ENCODE results near the gene COQ10A. TPM values are rescaled to one million over a fixed set of nuclear protein-coding genes. Genes with fewer than 3 reads are reported as not detected.
"Not testable (repeated sequence)": the region's sequence is repeated elsewhere in the genome, so short reads cannot be mapped to it uniquely, and the experiment has no call there.

The COQ10A gene
- total RNA-seq, 1 experiment from 2014 or later, result 6.9 TPM

- TF ChIP-seq CTCF (conservative IDR thresholded peaks at IDR 0.05), result no peak
- TF ChIP-seq EZH2 (IDR thresholded peaks at IDR 0.05; ENCODE audit: low read depth), result no peak
- Histone ChIP-seq H4K20me1 (ENCODE audit: insufficient read depth) (peaks cover 4% of the 10 kb centered on the region; the same call in 1 of the 2 replicates), H3K36me3 (ENCODE audit: low read depth) (peaks cover 34% of the 10 kb centered on the region), H3K4me1 (replicated peaks; ENCODE audit: insufficient read depth) (no peaks in the 10 kb centered on the region), H2AFZ (no peak overlapping the region), H3K4me3 (no peak overlapping the region), H3K27ac (no peak overlapping the region), H3K9me2 (ENCODE audit: insufficient read depth) (no peaks in the 10 kb centered on the region), H3F3A (ENCODE audit: insufficient read depth, low read depth) (peaks cover 10% of the 10 kb centered on the region; the same call in 1 of the 2 replicates), H3K9me3 (ENCODE audit: insufficient read depth, low read depth) (no peaks in the 10 kb centered on the region), H3K79me2 (ENCODE audit: low read depth) (no peaks in the 10 kb centered on the region), H3K4me2 (no peak overlapping the region), H3K27me3 (ENCODE audit: insufficient read depth, low read depth) (no peaks in the 10 kb centered on the region)
- DNase-seq, result no peak
- POLR2A ChIA-PET (ENCODE audit: unreplicated experiment), result no interaction called here
- intact Hi-C loops (cut with micrococcal nuclease; ENCODE audit: unreplicated experiment), result no loop called here
- CTCF ChIA-PET, result no interaction called here
- BruUV-seq (replicated peaks), result no TSS peak
These were observed 15.3 kb downstream of the COQ10A start for GRCh38 chr12:56282030-56282429.

GRCh38 chr12:56282579-56282978, 15.8 kb downstream of the COQ10A start:
- ChIA-PET POLR2A (ENCODE audit: unreplicated experiment) (no interaction called here), CTCF (no interaction called here)
- no TSS peak for BruUV-seq (replicated peaks)
- intact Hi-C loops (cut with micrococcal nuclease; ENCODE audit: unreplicated experiment), result no loop called here
- peaks cover 34% of the 10 kb centered on the region for H3K36me3 ChIP-seq (ENCODE audit: low read depth)
- no peak overlapping the region for H3K4me2 ChIP-seq
- TF ChIP-seq EZH2 (IDR thresholded peaks at IDR 0.05; ENCODE audit: low read depth) (no peak), CTCF (conservative IDR thresholded peaks at IDR 0.05) (no peak)
- no peak overlapping the region for H3K27ac ChIP-seq
- DNase-seq, result no peak
- H4K20me1 ChIP-seq (ENCODE audit: insufficient read depth), result peaks cover 4% of the 10 kb centered on the region; the same call in 1 of the 2 replicates
- H3K4me3 ChIP-seq, result no peak overlapping the region
- H3F3A ChIP-seq (ENCODE audit: insufficient read depth, low read depth), result peaks cover 10% of the 10 kb centered on the region; the same call in 1 of the 2 replicates
- H3K79me2 ChIP-seq (ENCODE audit: low read depth), result peaks cover under 1% of the 10 kb centered on the region; the same call in 1 of the 2 replicates
- no peaks in the 10 kb centered on the region for H3K9me3 ChIP-seq (ENCODE audit: insufficient read depth, low read depth)
- H3K9me2 ChIP-seq (ENCODE audit: insufficient read depth), result no peaks in the 10 kb centered on the region
- no peaks in the 10 kb centered on the region for H3K27me3 ChIP-seq (ENCODE audit: insufficient read depth, low read depth)
- no peak overlapping the region for H2AFZ ChIP-seq
- no peaks in the 10 kb centered on the region for H3K4me1 ChIP-seq (replicated peaks; ENCODE audit: insufficient read depth)

GRCh38 chr12:56284263-56284662, 17.5 kb downstream of the COQ10A start:
- POLR2A ChIA-PET (ENCODE audit: unreplicated experiment); H3K4me1 ChIP-seq (replicated peaks; ENCODE audit: insufficient read depth); DNase-seq; H3K9me3 ChIP-seq (ENCODE audit: insufficient read depth, low read depth); H3K27me3 ChIP-seq (ENCODE audit: insufficient read depth, low read depth); H3K27ac ChIP-seq; H3K9me2 ChIP-seq (ENCODE audit: insufficient read depth); H4K20me1 ChIP-seq (ENCODE audit: insufficient read depth); H3K4me2 ChIP-seq; H3K4me3 ChIP-seq; CTCF ChIA-PET; intact Hi-C loops (cut with micrococcal nuclease; ENCODE audit: unreplicated experiment); H2AFZ ChIP-seq; BruUV-seq (replicated peaks): not testable (repeated sequence)
- Histone ChIP-seq H3K79me2 (ENCODE audit: low read depth) (peaks cover 18% of the 10 kb centered on the region), H3F3A (ENCODE audit: insufficient read depth, low read depth) (peaks cover 10% of the 10 kb centered on the region; the same call in 1 of the 2 replicates), H3K36me3 (ENCODE audit: low read depth) (peaks cover 21% of the 10 kb centered on the region)

Measured in PC-9 (cell line).